Measurements from ENCODE around the gene RNF7.

Gene RNF7

DNA sequence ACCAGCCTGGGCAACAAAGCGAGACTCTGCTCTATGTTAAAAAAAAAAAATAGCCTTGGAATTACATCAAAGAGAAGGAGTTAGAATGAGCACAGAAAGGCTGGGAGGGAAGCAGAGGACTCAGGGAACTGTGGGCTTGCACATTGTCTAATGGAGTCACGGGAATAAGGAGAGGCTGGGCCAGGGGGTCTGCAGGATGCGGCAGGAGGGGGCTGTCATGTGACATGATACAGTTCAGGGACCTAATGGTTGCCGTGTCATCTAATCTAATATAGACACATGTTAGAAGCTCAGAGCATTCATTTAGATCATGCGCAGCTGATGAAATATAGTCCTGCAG, 57.6 kb downstream of the RNF7 start:
- no peak for DNase-seq
- 92% methylated on average over 2 of the region's 5 CpGs for WGBS (ENCODE audit: insufficient coverage)
- CTCF ChIA-PET, result interaction anchor here (0.9 to 3.4 kb wide), 6 partner anchors 27 to 80 kb away, joined by 3 to 18 read pairs (median 4); no protein-coding TSS in a partner anchor
- Histone ChIP-seq H3K9me3 (ENCODE audit: control extremely low read depth in 1 of 5, control insufficient read depth in 4 of 5, insufficient read depth in 2 of 5, low read depth in 1 of 5, low read length in 4 of 5) (peaks cover 0 to 2% (median 0%) of the 10 kb centered on the region in 5 experiments), H3K27me3 (replicated peaks in 2 of 5; ENCODE audit: control insufficient read depth in 4 of 5, insufficient read depth in 5 of 5, low read length in 4 of 5) (no peaks in the 10 kb centered on the region), H3K4me1 (ENCODE audit: control extremely low read depth in 1 of 4, control insufficient read depth in 4 of 4, insufficient read depth in 4 of 4, low read length in 3 of 4) (peaks cover 7 to 62% (median 50%) of the 10 kb centered on the region in 4 experiments), H3K36me3 (ENCODE audit: control insufficient read depth in 4 of 4, insufficient read depth in 4 of 4, low read length in 3 of 4) (no peaks in the 10 kb centered on the region), H3K4me3 (ENCODE audit: control insufficient read depth in 1 of 7, extremely low read depth in 1 of 7, insufficient read depth in 4 of 7, low read depth in 2 of 7, low read length in 6 of 7) (peak overlapping the region in 3 of 7 experiments; percentile 23 to 68 (median 44)), H3K27ac (ENCODE audit: insufficient read depth in 1 of 2, low read depth in 1 of 2, low read length in 2 of 2, poor library complexity in 1 of 2, severe bottlenecking in 2 of 2) (no peak overlapping the region)
- POLR2A ChIA-PET, result interaction anchor here (1.1 to 1.5 kb wide), 2 partner anchors 55 to 80 kb away, joined by 4 read pairs; no protein-coding TSS in a partner anchor

DNA sequence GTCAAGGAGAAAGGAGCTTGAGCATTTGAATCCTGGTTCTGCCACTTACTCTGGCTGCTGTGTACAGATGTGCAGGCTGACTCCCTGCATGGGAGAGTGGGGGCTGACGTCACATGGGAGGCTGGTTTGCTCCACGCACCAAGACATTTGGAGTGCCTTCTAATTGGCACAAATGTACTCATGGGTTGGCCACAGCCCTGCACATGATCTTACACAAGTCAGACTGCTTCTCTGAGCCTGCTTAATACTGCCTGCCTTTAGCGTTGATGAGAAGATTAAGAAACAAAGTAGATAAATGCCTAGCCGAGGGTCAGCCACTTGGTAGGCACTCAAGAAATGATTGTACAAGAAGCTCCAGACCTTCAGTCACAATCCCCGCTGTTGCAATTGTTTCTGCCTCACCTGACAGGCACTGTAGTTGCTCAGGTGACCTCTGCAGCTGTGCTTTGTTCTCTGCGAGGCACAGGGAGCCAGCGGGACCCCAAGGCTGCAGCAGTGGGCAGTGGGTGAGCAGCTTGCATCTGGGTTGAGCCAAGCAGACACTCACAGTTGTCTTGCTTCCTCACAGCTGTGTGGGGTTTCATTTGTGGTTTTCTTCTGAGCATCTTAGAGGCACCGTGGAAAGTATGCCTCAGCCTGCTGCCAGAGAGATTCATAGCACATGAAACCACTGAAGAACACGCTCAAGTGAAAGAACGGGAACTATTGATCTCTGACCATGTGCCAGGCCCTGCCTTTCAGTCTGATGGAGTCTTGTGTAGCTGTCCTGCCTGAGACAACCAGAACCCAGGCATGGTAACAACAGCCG, 58.2 kb downstream of the RNF7 start:
- POLR2A ChIA-PET, result interaction anchor here (0.6 to 1.5 kb wide), 5 partner anchors 29 to 79 kb away, joined by 4 to 5 read pairs (median 4); partner anchors contain the start of gene RNF7
- peaks cover 0 to 2% (median 0%) of the 10 kb centered on the region in 5 experiments for H3K9me3 ChIP-seq (ENCODE audit: control extremely low read depth in 1 of 5, control insufficient read depth in 4 of 5, insufficient read depth in 2 of 5, low read depth in 1 of 5, low read length in 4 of 5)
- DNase-seq, result peak; percentile 88 to 99 (median 98)
- 5% methylated on average over 11 of the region's 11 CpGs for WGBS (ENCODE audit: insufficient coverage)
- CTCF ChIA-PET, result interaction anchor here (0.6 to 3.4 kb wide), 16 partner anchors 8 to 113 kb away, joined by 3 to 18 read pairs (median 4); partner anchors contain the start of gene RNF7
- H3K4me3 ChIP-seq (ENCODE audit: control insufficient read depth in 1 of 7, extremely low read depth in 1 of 7, insufficient read depth in 4 of 7, low read depth in 2 of 7, low read length in 6 of 7), result peak overlapping the region in 5 of 7 experiments; percentile 1 to 68 (median 44)
- H3K36me3 ChIP-seq (ENCODE audit: control insufficient read depth in 4 of 4, insufficient read depth in 4 of 4, low read length in 3 of 4), result no peaks in the 10 kb centered on the region
- H3K27ac ChIP-seq (ENCODE audit: insufficient read depth in 1 of 2, low read depth in 1 of 2, low read length in 2 of 2, poor library complexity in 1 of 2, severe bottlenecking in 2 of 2), result peak overlapping the region; percentile 61 to 77
- no peaks in the 10 kb centered on the region for H3K27me3 ChIP-seq (replicated peaks in 2 of 5; ENCODE audit: control insufficient read depth in 4 of 5, insufficient read depth in 5 of 5, low read length in 4 of 5)
- peaks cover 7 to 62% (median 50%) of the 10 kb centered on the region in 4 experiments for H3K4me1 ChIP-seq (ENCODE audit: control extremely low read depth in 1 of 4, control insufficient read depth in 4 of 4, insufficient read depth in 4 of 4, low read length in 3 of 4)
